ENCODE measurements around the gene HAT1.

HAT1 gene

GRCh38 chr2:171919453-171919852 lies 2.8 kb upstream of the HAT1 start:
- no peak for FAIRE-seq
- no peak for DNase-seq (ENCODE audit: low spot score)

- FAIRE-seq (no peak), DNase-seq (ENCODE audit: low spot score) (no peak)
These were observed 361 bp upstream of the HAT1 start for GRCh38 chr2:171921970-171922229.

- FAIRE-seq (no peak), DNase-seq (ENCODE audit: low spot score) (no peak)
These were observed 945 bp downstream of the HAT1 start for GRCh38 chr2:171923206-171923605.

GRCh38 chr2:171924170-171924942 lies 2.1 kb downstream of the HAT1 start:
- DNase-seq (ENCODE audit: low spot score) (no peak), FAIRE-seq (no peak)

GRCh38 chr2:171930385-171930784 lies 8.1 kb downstream of the HAT1 start:
- DNase-seq (ENCODE audit: low spot score), result no peak
- FAIRE-seq, result no peak

GRCh38 chr2:171939058-171939742 lies 16.9 kb downstream of the HAT1 start:
- DNase-seq (ENCODE audit: low spot score) (no peak), FAIRE-seq (no peak)

GRCh38 chr2:171939743-171940071 lies 17.4 kb downstream of the HAT1 start:
- DNase-seq (ENCODE audit: low spot score) (no peak), FAIRE-seq (no peak)

- DNase-seq (ENCODE audit: low spot score), result no peak
- FAIRE-seq, result no peak
These were observed 19.0 kb downstream of the HAT1 start for GRCh38 chr2:171941316-171941699.

GRCh38 chr2:171943869-171944268 lies 21.6 kb downstream of the HAT1 start:
- FAIRE-seq (no peak), DNase-seq (ENCODE audit: low spot score) (no peak)

- DNase-seq (ENCODE audit: low spot score) (no peak), FAIRE-seq (no peak)
These were observed 30.0 kb downstream of the HAT1 start for GRCh38 chr2:171952276-171952675.

GRCh38 chr2:171952748-171953147 lies 30.5 kb downstream of the HAT1 start:
- DNase-seq (ENCODE audit: low spot score) (no peak), FAIRE-seq (no peak)

- no peak for FAIRE-seq
- DNase-seq (ENCODE audit: low spot score), result no peak
These were observed 34.0 kb downstream of the HAT1 start for GRCh38 chr2:171956135-171956825.

GRCh38 chr2:171957061-171957460 lies 34.8 kb downstream of the HAT1 start:
- DNase-seq (ENCODE audit: low spot score) (no peak), FAIRE-seq (no peak)

- no peak for FAIRE-seq
- no peak for DNase-seq (ENCODE audit: low spot score)
These were observed 36.2 kb downstream of the HAT1 start for GRCh38 chr2:171958475-171958874.

GRCh38 chr2:171959998-171960397 lies 37.7 kb downstream of the HAT1 start:
- FAIRE-seq, result no peak
- no peak for DNase-seq (ENCODE audit: low spot score)

GRCh38 chr2:171960570-171960969 lies 38.3 kb downstream of the HAT1 start:
- FAIRE-seq (no peak), DNase-seq (ENCODE audit: low spot score) (no peak)

GRCh38 chr2:171963198-171963597 lies 40.9 kb downstream of the HAT1 start:
- FAIRE-seq (no peak), DNase-seq (ENCODE audit: low spot score) (no peak)

- FAIRE-seq (no peak), DNase-seq (ENCODE audit: low spot score) (no peak)
These were observed 42.0 kb downstream of the HAT1 start for GRCh38 chr2:171964308-171964707.

GRCh38 chr2:171965238-171965637 lies 43.0 kb downstream of the HAT1 start:
- DNase-seq (ENCODE audit: low spot score) (no peak), FAIRE-seq (no peak)

GRCh38 chr2:171965661-171966060 lies 43.4 kb downstream of the HAT1 start:
- DNase-seq (ENCODE audit: low spot score) (no peak), FAIRE-seq (no peak)

GRCh38 chr2:171966235-171966634 lies 44.0 kb downstream of the HAT1 start:
- FAIRE-seq (no peak), DNase-seq (ENCODE audit: low spot score) (no peak)

GRCh38 chr2:171966688-171967087 lies 44.4 kb downstream of the HAT1 start:
- no peak for DNase-seq (ENCODE audit: low spot score)
- no peak for FAIRE-seq

- DNase-seq (ENCODE audit: low spot score), result no peak
- FAIRE-seq, result no peak
These were observed 46.2 kb downstream of the HAT1 start for GRCh38 chr2:171968509-171968908.

Measured in urothelium cell line (cell line).